ENCODE data around the gene STK17B. TPM values are rescaled to one million over a fixed set of nuclear protein-coding genes. Genes with fewer than 3 reads are reported as not detected.

STK17B gene
- total and polyA plus RNA-seq, 2 of the 8 experiments (the other 6 are each of a cell fraction or from before 2014, with no cell fraction given), result 1.8 to 10.5 TPM

DNA sequence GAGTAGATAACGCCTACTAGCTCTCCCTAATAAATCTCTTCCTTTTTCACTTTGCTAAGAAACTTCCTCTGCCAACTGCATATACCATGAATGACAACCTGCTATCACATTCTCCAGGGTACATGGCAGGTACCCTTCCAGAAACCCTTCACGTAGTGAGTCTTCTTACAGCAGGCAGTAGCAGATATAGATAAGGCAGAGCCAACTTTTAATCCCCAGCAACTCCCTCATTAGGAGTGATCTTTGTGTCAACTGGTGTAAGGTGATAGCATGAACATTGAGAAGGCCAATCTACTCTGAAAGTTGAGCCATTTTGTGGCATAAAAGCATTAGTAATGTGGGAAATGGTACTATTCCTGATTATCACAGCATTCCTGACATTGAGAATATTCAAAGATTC is 5.7 kb upstream of the STK17B start:
- Histone ChIP-seq H3K9me3 (ENCODE audit: insufficient read depth in 2 of 2, low read depth in 1 of 2, low read length in 1 of 2) (no peaks in the 10 kb centered on the region), H3K9ac (replicated peaks in 1 of 4; ENCODE audit: extremely low read depth in 1 of 4, low read depth in 3 of 4, low read length in 3 of 4) (no peak overlapping the region), H3K4me3 (ENCODE audit: extremely low read depth in 1 of 4, insufficient read depth in 2 of 4, low read depth in 3 of 4, low read length in 4 of 4) (no peak overlapping the region), H3K23me2 (ENCODE audit: low read depth, low read length) (no peaks in the 10 kb centered on the region), H4K8ac (ENCODE audit: extremely low read depth, insufficient read depth, low read length) (no peak overlapping the region), H2BK12ac (ENCODE audit: low read depth, low read length) (no peak overlapping the region), H3K27ac (ENCODE audit: low read depth, low read length) (no peak overlapping the region), H3K14ac (ENCODE audit: insufficient read length) (no peak overlapping the region), H3K4me2 (ENCODE audit: insufficient read depth in 1 of 2, low read depth in 2 of 2, low read length in 2 of 2) (no peak overlapping the region), H2AFZ (ENCODE audit: low read length) (no peak overlapping the region), H3K23ac (ENCODE audit: insufficient read length) (no peak overlapping the region), H2AK5ac (ENCODE audit: low read depth, low read length) (no peak overlapping the region), H3K36me3 (ENCODE audit: control insufficient read depth in 2 of 4, insufficient read depth in 4 of 4, low read length in 3 of 4) (no peaks in the 10 kb centered on the region), H3K27me3 (replicated peaks in 1 of 4; ENCODE audit: control insufficient read depth in 3 of 4, extremely low read depth in 1 of 4, insufficient read depth in 3 of 4, low read length in 3 of 4) (peaks cover 0 to under 1% (median 0%) of the 10 kb centered on the region in 4 experiments; a peak in 1 of 7 replicates), H3K4me1 (replicated peaks in 1 of 4; ENCODE audit: control insufficient read depth in 3 of 4, insufficient read depth in 4 of 4, low read length in 3 of 4) (peaks cover 0 to 7% (median 2%) of the 10 kb centered on the region in 4 experiments; a peak in 2 of 7 replicates), H3K79me1 (ENCODE audit: low read depth, low read length) (no peaks in the 10 kb centered on the region), H2BK5ac (ENCODE audit: low read depth, low read length) (no peak overlapping the region), H3K18ac (ENCODE audit: extremely low read depth, low read length) (no peak overlapping the region), H2BK15ac (ENCODE audit: low read length) (no peak overlapping the region), H4K91ac (replicated peaks; ENCODE audit: insufficient read length, low read length) (no peak overlapping the region), H2BK20ac (ENCODE audit: low read length) (no peak overlapping the region), H3K56ac (replicated peaks; ENCODE audit: insufficient read length, low read depth, low read length) (no peak overlapping the region), H4K5ac (ENCODE audit: insufficient read length, low read depth, low read length) (no peak overlapping the region), H4K20me1 (replicated peaks in 1 of 2; ENCODE audit: control insufficient read depth in 1 of 2, insufficient read depth in 2 of 2, low read length in 2 of 2) (no peaks in the 10 kb centered on the region), H3K4ac (replicated peaks; ENCODE audit: insufficient read length, low read depth, low read length) (no peak overlapping the region), H2BK120ac (replicated peaks; ENCODE audit: low read depth, low read length) (no peak overlapping the region), H3K79me2 (ENCODE audit: control insufficient read depth in 1 of 2, insufficient read depth in 2 of 2, low read length in 2 of 2) (no peaks in the 10 kb centered on the region)
- DNase-seq (ENCODE audit: low read depth in 1 of 2, low spot score in 2 of 2), result no peak
- ChIA-PET POLR2A (ENCODE audit: partially characterized antibody) (no interaction called here), CTCF (ENCODE audit: partially characterized antibody) (interaction anchor here (1.4 kb wide), 1 partner anchor 8 kb away, joined by 4 read pairs; no protein-coding TSS in a partner anchor)
- no peak for FAIRE-seq
- TF ChIP-seq GABPA (IDR thresholded peaks at IDR 0.05; ENCODE audit: borderline replicate concordance, insufficient read depth, low read length), result no peak
- no peak for TF ChIP-seq RXRA (IDR thresholded peaks at IDR 0.05; ENCODE audit: insufficient read depth, low read depth, low read length)
- WGBS, 2 experiments (ENCODE audit: extremely low coverage in 1 of 2, insufficient coverage in 1 of 2, insufficient read length in 1 of 2, insufficient replicate concordance in 2 of 2, low coverage in 1 of 2, low lambda C conversion rate in 2 of 2, missing lambda C conversion rate in 1 of 2), result 90% methylated on average over 2 of the region's 2 CpGs; no CpG with 5 or more reads in 1 of the 2 experiments

All from H1 (cell line).